Upper lobe of left lung (tissue), 6 donors: ENCODE measurements around the gene HSD17B10. TPM values are rescaled to one million over a fixed set of nuclear protein-coding genes. Genes with fewer than 3 reads are reported as not detected.
"Not testable (repeated sequence)": the region's sequence is repeated elsewhere in the genome, so short reads cannot be mapped to it uniquely, and the experiment has no call there.

Experiments
- ATAC-seq, 2 donors: fragments of 200-7000 bp; cut with Tn5 transposase; one replicate each; pipeline ENCODE4 v1.9.1; 2022; ENCODE audit warnings: mild to moderate bottlenecking in 2 of 2, moderate library complexity in 2 of 2; ENCODE audit not compliant: low FRiP score in 2 of 2
- DNase-seq, 2 donors: peaks; one replicate each; pipeline ENCODE4 v3.0.0-alpha.2; 2019 to 2020
- H3K27ac ChIP-seq, 4 donors: fragments of 200-600 bp; sonication (generic); one replicate each; pipeline ENCODE4 v1.5.1; 2016 to 2019
- H3K27me3 ChIP-seq, 4 donors: fragments of 200-600 bp; sonication (generic); one replicate each; pipeline ENCODE4 v1.5.1; 2017 to 2019
- H3K36me3 ChIP-seq, 4 donors: fragments of 200-600 bp; sonication (generic); one replicate each; pipeline ENCODE4 v1.5.1; 2016 to 2019
- H3K4me1 ChIP-seq, 4 donors: fragments of 200-600 bp; sonication (generic); one replicate each; pipeline ENCODE4 v1.5.1; 2018 to 2019
- H3K4me3 ChIP-seq, 4 donors: fragments of 200-600 bp; sonication (generic); one replicate each; pipeline ENCODE4 v1.5.1; 2017 to 2019; ENCODE audit warnings: mild to moderate bottlenecking in 2 of 4, moderate library complexity in 1 of 4
- H3K9me3 ChIP-seq, 4 donors: fragments of 200-600 bp; sonication (generic); one replicate each; pipeline ENCODE4 v1.5.1; 2018 to 2019
- EP300 ChIP-seq, 4 donors: sonication (generic); formaldehyde crosslinking; IDR thresholded peaks; one replicate each; pipeline ENCODE4 v1.5.1; 2017; ENCODE audit warnings: antibody characterized with exemption in 4 of 4, control low read depth in 2 of 4
- POLR2A ChIP-seq, 4 donors: fragments of 450-650 bp; IDR thresholded peaks; one replicate each; pipeline ENCODE4 v1.5.1; 2016 to 2017; ENCODE audit warnings: antibody characterized with exemption in 4 of 4, mild to moderate bottlenecking in 2 of 4
- POLR2AphosphoS5 ChIP-seq, 2 donors: sonication (generic); formaldehyde crosslinking; IDR thresholded peaks; one replicate each; pipeline ENCODE4 v1.5.1; 2017; ENCODE audit warnings: antibody characterized with exemption in 2 of 2
- WGBS, 2 donors: methylation state at CpG; one replicate each; pipeline ENCODE4 v1.1.5; 2017 to 2018; 5-methylcytosine and 5-hydroxymethylcytosine counted together
- total RNA-seq, 6 donors: library from RNA; depleted of rRNA in 4 of 6; stranded (reverse); fragments of >200 nt in 4 of 6; gene quantifications; one replicate each; pipeline versions ENCODE4 v1.1.0 to v1.2.1, GENCODE V29; 2016 to 2021
- TF ChIP-seq, protein P1 (sequence below), 6 experiments: fragments of 450-650 bp in 4 of 6; fragments of 200-600 bp in 2 of 6; sonication (generic) in 2 of 6; IDR thresholded peaks; one replicate each; pipeline ENCODE4 v1.5.1; 2016 to 2019; ENCODE audit warnings: antibody characterized with exemption in 6 of 6
- donor health status: DM: no; HTN: no; CAD: no; lungs with moderate emphysema.
- donor health status: DM: no; HTN: yes; CAD: no; lungs with severe emphysema.

The HSD17B10 gene
- total RNA-seq, 6 donors from 2014 or later: 7.3 to 71.3 (median 45.3) TPM

DNA sequence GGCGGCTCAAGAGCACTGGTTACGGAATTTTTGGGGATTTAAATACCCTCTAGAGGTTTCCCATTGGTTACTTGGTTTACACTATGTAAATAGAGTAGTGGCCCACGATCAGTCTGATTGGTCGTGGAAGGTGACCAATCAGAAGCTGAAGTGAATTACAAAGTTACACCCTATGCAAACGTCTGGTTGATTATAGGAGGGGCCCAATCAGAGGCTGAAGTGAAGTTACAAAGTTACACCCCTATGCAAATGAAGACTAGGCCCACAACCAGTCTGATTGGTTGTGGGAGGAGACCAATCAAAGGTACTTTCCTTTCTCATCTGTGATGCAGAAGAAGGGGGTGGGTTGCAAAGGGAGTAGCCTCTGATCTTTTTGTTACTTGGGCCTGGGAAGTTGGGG, 45.1 kb upstream of the HSD17B10 start:
- Histone ChIP-seq H3K27ac (no peak overlapping the region), H3K27me3 (no peaks in the 10 kb centered on the region), H3K4me3 (no peak overlapping the region), H3K36me3 (no peaks in the 10 kb centered on the region), H3K4me1 (no peaks in the 10 kb centered on the region), H3K9me3 (no peaks in the 10 kb centered on the region)
- DNase-seq: no peak
- WGBS, 2 donors: 81 to 82% methylated on average over 5 of the region's 5 CpGs
- ATAC-seq: no peak
- TF ChIP-seq EP300 (IDR thresholded peaks at IDR 0.05) (no peak), POLR2A (IDR thresholded peaks at IDR 0.05) (no peak), POLR2AphosphoS5 (IDR thresholded peaks at IDR 0.05) (no peak)
- TF ChIP-seq, protein P1, sequence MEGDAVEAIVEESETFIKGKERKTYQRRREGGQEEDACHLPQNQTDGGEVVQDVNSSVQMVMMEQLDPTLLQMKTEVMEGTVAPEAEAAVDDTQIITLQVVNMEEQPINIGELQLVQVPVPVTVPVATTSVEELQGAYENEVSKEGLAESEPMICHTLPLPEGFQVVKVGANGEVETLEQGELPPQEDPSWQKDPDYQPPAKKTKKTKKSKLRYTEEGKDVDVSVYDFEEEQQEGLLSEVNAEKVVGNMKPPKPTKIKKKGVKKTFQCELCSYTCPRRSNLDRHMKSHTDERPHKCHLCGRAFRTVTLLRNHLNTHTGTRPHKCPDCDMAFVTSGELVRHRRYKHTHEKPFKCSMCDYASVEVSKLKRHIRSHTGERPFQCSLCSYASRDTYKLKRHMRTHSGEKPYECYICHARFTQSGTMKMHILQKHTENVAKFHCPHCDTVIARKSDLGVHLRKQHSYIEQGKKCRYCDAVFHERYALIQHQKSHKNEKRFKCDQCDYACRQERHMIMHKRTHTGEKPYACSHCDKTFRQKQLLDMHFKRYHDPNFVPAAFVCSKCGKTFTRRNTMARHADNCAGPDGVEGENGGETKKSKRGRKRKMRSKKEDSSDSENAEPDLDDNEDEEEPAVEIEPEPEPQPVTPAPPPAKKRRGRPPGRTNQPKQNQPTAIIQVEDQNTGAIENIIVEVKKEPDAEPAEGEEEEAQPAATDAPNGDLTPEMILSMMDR (IDR thresholded peaks at IDR 0.05): no peak

DNA sequence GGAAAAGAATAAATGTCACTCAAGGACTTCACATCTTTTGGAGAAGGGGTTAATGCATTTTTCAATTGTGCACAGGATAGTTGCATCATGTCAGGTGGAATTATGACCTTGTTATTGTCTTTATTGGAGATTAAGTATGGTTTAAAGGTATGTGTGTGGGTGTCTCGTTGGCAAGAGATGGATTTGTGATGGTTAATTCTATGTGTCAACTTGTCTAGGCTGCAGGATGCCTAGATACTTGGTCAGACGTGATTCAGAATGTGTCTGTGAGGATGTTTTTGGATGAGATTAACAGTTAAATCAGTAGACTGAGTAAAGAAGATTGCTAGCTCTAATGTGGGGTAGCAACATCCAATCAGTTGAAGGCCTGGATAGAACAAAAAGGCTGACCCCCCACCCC, 42.2 kb upstream of the HSD17B10 start:
- Histone ChIP-seq H3K36me3 (no peaks in the 10 kb centered on the region), H3K27me3 (no peaks in the 10 kb centered on the region), H3K9me3 (no peaks in the 10 kb centered on the region), H3K27ac (no peak overlapping the region), H3K4me3 (no peak overlapping the region), H3K4me1 (no peaks in the 10 kb centered on the region)
- DNase-seq (no peak), ATAC-seq (no peak)
- WGBS, 2 donors: 59% methylated on average over 2 of the region's 2 CpGs; no CpG with 5 or more reads in 1 of the 2 donors
- TF ChIP-seq EP300 (IDR thresholded peaks at IDR 0.05) (no peak), POLR2A (IDR thresholded peaks at IDR 0.05) (no peak), POLR2AphosphoS5 (IDR thresholded peaks at IDR 0.05) (no peak)
- TF ChIP-seq, protein P1 (IDR thresholded peaks at IDR 0.05): no peak

GRCh38 chrX:53474707-53475106, 40.5 kb upstream of the HSD17B10 start:
- Histone ChIP-seq H3K4me1 (no peaks in the 10 kb centered on the region), H3K27me3 (no peaks in the 10 kb centered on the region), H3K27ac (no peak overlapping the region), H3K9me3 (no peaks in the 10 kb centered on the region), H3K4me3 (no peak overlapping the region), H3K36me3 (no peaks in the 10 kb centered on the region)
- DNase-seq (no peak), ATAC-seq (no peak)
- WGBS, 2 donors: 62 to 64% methylated on average over 2 of the region's 2 CpGs
- TF ChIP-seq POLR2A (IDR thresholded peaks at IDR 0.05) (no peak), POLR2AphosphoS5 (IDR thresholded peaks at IDR 0.05) (no peak), EP300 (IDR thresholded peaks at IDR 0.05) (no peak)
- TF ChIP-seq, protein P1 (IDR thresholded peaks at IDR 0.05): no peak

DNA sequence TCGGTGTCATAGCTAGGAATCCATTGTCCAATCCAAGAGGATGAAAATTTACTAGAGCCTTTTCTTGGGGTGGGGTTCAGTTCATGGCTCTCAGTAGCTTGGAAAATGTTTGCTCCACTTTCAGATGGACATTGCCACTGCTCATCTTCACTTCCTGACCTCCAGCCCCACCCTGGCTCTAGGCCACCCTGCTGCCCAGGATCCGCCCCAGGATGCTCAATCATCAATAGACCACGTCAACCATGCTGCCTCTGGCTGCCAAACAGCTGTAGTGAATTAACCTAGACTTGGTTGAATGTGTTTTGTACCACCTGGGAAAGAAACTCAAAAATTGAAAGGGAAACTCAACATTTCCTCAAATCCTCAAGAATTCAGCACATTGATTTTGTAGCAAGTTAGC, 37.2 kb upstream of the HSD17B10 start:
- ATAC-seq (no peak), DNase-seq (no peak)
- no peak overlapping the region for H3K27ac ChIP-seq
- no peaks in the 10 kb centered on the region for H3K36me3 ChIP-seq
- TF ChIP-seq, protein P1 (IDR thresholded peaks at IDR 0.05): no peak
- TF ChIP-seq EP300 (IDR thresholded peaks at IDR 0.05) (no peak), POLR2A (IDR thresholded peaks at IDR 0.05) (no peak), POLR2AphosphoS5 (IDR thresholded peaks at IDR 0.05) (no peak)
- H3K27me3 ChIP-seq: no peaks in the 10 kb centered on the region
- 69 to 91% methylated on average over 1 to 3 of the region's 3 CpGs for WGBS, 2 donors
- H3K4me1 ChIP-seq: no peaks in the 10 kb centered on the region
- no peak overlapping the region for H3K4me3 ChIP-seq
- H3K9me3 ChIP-seq: no peaks in the 10 kb centered on the region

- H3K27me3 ChIP-seq, ATAC-seq, H3K4me1 ChIP-seq, H3K27ac ChIP-seq, DNase-seq, H3K36me3 ChIP-seq, H3K9me3 ChIP-seq, H3K4me3 ChIP-seq: not testable (repeated sequence)
- WGBS, 2 donors: 85 to 93% methylated on average over 3 of the region's 3 CpGs
Measured at GRCh38 chrX:53468659-53469058, 34.5 kb upstream of the HSD17B10 start.
